ENCODE data around the gene PPA1. TPM values are rescaled to one million over a fixed set of nuclear protein-coding genes. Genes with fewer than 3 reads are reported as not detected.
"Not testable (repeated sequence)": the region's sequence is repeated elsewhere in the genome, so short reads cannot be mapped to it uniquely, and the experiment has no call there.

Gene PPA1
- total RNA-seq, 1 donor from 2014 or later = 374 TPM

- H3K27ac Mint-ChIP-seq = peak overlapping the region; percentile 55
- H3K27me3 Mint-ChIP-seq (ENCODE audit: insufficient read depth); DNase-seq (ENCODE audit: low spot score); intact Hi-C loops (cut with micrococcal nuclease); H3K9me3 Mint-ChIP-seq; H3K4me3 Mint-ChIP-seq: not testable (repeated sequence)
- H3K36me3 Mint-ChIP-seq (ENCODE audit: low read depth) = peaks cover 29% of the 10 kb centered on the region
- peaks cover 39% of the 10 kb centered on the region for H3K4me1 Mint-ChIP-seq (ENCODE audit: low read depth)
Observed at GRCh38 chr10:70222811-70223447, 10.3 kb downstream of the PPA1 start.

- H3K4me1 Mint-ChIP-seq (ENCODE audit: low read depth) = peaks cover 36% of the 10 kb centered on the region
- H3K27ac Mint-ChIP-seq = no peak overlapping the region
Observed at GRCh38 chr10:70222340-70222794, 10.9 kb downstream of the PPA1 start.

GRCh38 chr10:70221030-70221429 lies 12.2 kb downstream of the PPA1 start:
- Mint-ChIP-seq H3K9me3 (no peaks in the 10 kb centered on the region), H3K36me3 (ENCODE audit: low read depth) (peaks cover 27% of the 10 kb centered on the region), H3K27me3 (ENCODE audit: insufficient read depth) (no peaks in the 10 kb centered on the region), H3K4me3 (peak overlapping the region; percentile 28), H3K27ac (no peak overlapping the region), H3K4me1 (ENCODE audit: low read depth) (peaks cover 27% of the 10 kb centered on the region)
- DNase-seq (ENCODE audit: low spot score) = no peak
- intact Hi-C loops (cut with micrococcal nuclease) = loop anchor here (1.0 to 2.0 kb wide), 4 partner anchors 12 to 161 kb away; partner anchors contain the start of genes LRRC20 and PPA1

More at GRCh38 chr10:70222340-70222794, 10.9 kb downstream of the PPA1 start:
- Mint-ChIP-seq H3K36me3 (ENCODE audit: low read depth) (peaks cover 28% of the 10 kb centered on the region), H3K9me3 (no peaks in the 10 kb centered on the region), H3K4me3 (no peak overlapping the region), H3K27me3 (ENCODE audit: insufficient read depth) (no peaks in the 10 kb centered on the region)
- DNase-seq (ENCODE audit: low spot score) = no peak
- intact Hi-C loops (cut with micrococcal nuclease) = no loop called here

GRCh38 chr10:70212879-70213278 lies 20.4 kb downstream of the PPA1 start:
- Mint-ChIP-seq H3K9me3 (no peaks in the 10 kb centered on the region), H3K4me1 (ENCODE audit: low read depth) (peaks cover 9% of the 10 kb centered on the region), H3K4me3 (no peak overlapping the region), H3K27me3 (ENCODE audit: insufficient read depth) (no peaks in the 10 kb centered on the region), H3K36me3 (ENCODE audit: low read depth) (peaks cover 31% of the 10 kb centered on the region), H3K27ac (peak overlapping the region; percentile 34)
- no peak for DNase-seq (ENCODE audit: low spot score)
- intact Hi-C loops (cut with micrococcal nuclease) = no loop called here

- Mint-ChIP-seq H3K9me3 (no peaks in the 10 kb centered on the region), H3K27me3 (ENCODE audit: insufficient read depth) (no peaks in the 10 kb centered on the region), H3K4me1 (ENCODE audit: low read depth) (peaks cover 9% of the 10 kb centered on the region), H3K4me3 (no peak overlapping the region), H3K36me3 (ENCODE audit: low read depth) (peaks cover 33% of the 10 kb centered on the region), H3K27ac (peak overlapping the region; percentile 34)
- DNase-seq (ENCODE audit: low spot score) = no peak
- intact Hi-C loops (cut with micrococcal nuclease) = no loop called here
Observed at GRCh38 chr10:70212277-70212676, 21.0 kb downstream of the PPA1 start.

- H3K4me1 Mint-ChIP-seq (ENCODE audit: low read depth) = peaks cover 2% of the 10 kb centered on the region
- no peak overlapping the region for H3K4me3 Mint-ChIP-seq
- peaks cover 33% of the 10 kb centered on the region for H3K36me3 Mint-ChIP-seq (ENCODE audit: low read depth)
- no peak for DNase-seq (ENCODE audit: low spot score)
- intact Hi-C loops (cut with micrococcal nuclease) = no loop called here
- no peak overlapping the region for H3K27ac Mint-ChIP-seq
- no peaks in the 10 kb centered on the region for H3K9me3 Mint-ChIP-seq
- no peaks in the 10 kb centered on the region for H3K27me3 Mint-ChIP-seq (ENCODE audit: insufficient read depth)
Observed at GRCh38 chr10:70206762-70207161, 26.5 kb downstream of the PPA1 start.

GRCh38 chr10:70201105-70201504 lies 32.1 kb downstream of the PPA1 start:
- no peaks in the 10 kb centered on the region for H3K9me3 Mint-ChIP-seq
- intact Hi-C loops (cut with micrococcal nuclease) = loop anchor here (2.0 kb wide), 1 partner anchor 54 kb away; the partner anchor contains the start of gene TYSND1
- H3K27ac Mint-ChIP-seq = no peak overlapping the region
- no peak overlapping the region for H3K4me3 Mint-ChIP-seq
- DNase-seq (ENCODE audit: low spot score) = no peak
- peaks cover 45% of the 10 kb centered on the region for H3K36me3 Mint-ChIP-seq (ENCODE audit: low read depth)
- no peaks in the 10 kb centered on the region for H3K27me3 Mint-ChIP-seq (ENCODE audit: insufficient read depth)
- peaks cover 27% of the 10 kb centered on the region for H3K4me1 Mint-ChIP-seq (ENCODE audit: low read depth)

GRCh38 chr10:70198696-70199466 lies 34.3 kb downstream of the PPA1 start:
- H3K4me3 Mint-ChIP-seq = no peak overlapping the region
- no peaks in the 10 kb centered on the region for H3K9me3 Mint-ChIP-seq
- H3K27me3 Mint-ChIP-seq (ENCODE audit: insufficient read depth) = no peaks in the 10 kb centered on the region
- peaks cover 38% of the 10 kb centered on the region for H3K36me3 Mint-ChIP-seq (ENCODE audit: low read depth)
- H3K27ac Mint-ChIP-seq = no peak overlapping the region
- DNase-seq (ENCODE audit: low spot score) = no peak
- intact Hi-C loops (cut with micrococcal nuclease) = loop anchor here (5.0 kb wide), 1 partner anchor 37 kb away; no protein-coding TSS in a partner anchor
- H3K4me1 Mint-ChIP-seq (ENCODE audit: low read depth) = peaks cover 27% of the 10 kb centered on the region

- Mint-ChIP-seq H3K36me3 (ENCODE audit: low read depth) (peaks cover 33% of the 10 kb centered on the region), H3K27me3 (ENCODE audit: insufficient read depth) (no peaks in the 10 kb centered on the region), H3K9me3 (no peaks in the 10 kb centered on the region), H3K4me3 (no peak overlapping the region), H3K4me1 (ENCODE audit: low read depth) (peaks cover 27% of the 10 kb centered on the region), H3K27ac (peak overlapping the region; percentile 52)
- no peak for DNase-seq (ENCODE audit: low spot score)
- intact Hi-C loops (cut with micrococcal nuclease) = loop anchor here (5.0 kb wide), 1 partner anchor 35 kb away; no protein-coding TSS in a partner anchor
Observed at GRCh38 chr10:70197235-70197945, 35.8 kb downstream of the PPA1 start.

- intact Hi-C loops (cut with micrococcal nuclease) = no loop called here
- Mint-ChIP-seq H3K9me3 (no peaks in the 10 kb centered on the region), H3K36me3 (ENCODE audit: low read depth) (peaks cover 14% of the 10 kb centered on the region), H3K27me3 (ENCODE audit: insufficient read depth) (no peaks in the 10 kb centered on the region), H3K4me3 (no peak overlapping the region), H3K27ac (no peak overlapping the region), H3K4me1 (ENCODE audit: low read depth) (peaks cover 11% of the 10 kb centered on the region)
- no peak for DNase-seq (ENCODE audit: low spot score)
Observed at GRCh38 chr10:70193391-70193844, 39.8 kb downstream of the PPA1 start.

GRCh38 chr10:70192326-70192968 lies 40.8 kb downstream of the PPA1 start:
- intact Hi-C loops (cut with micrococcal nuclease) = no loop called here
- no peak overlapping the region for H3K4me3 Mint-ChIP-seq
- H3K36me3 Mint-ChIP-seq (ENCODE audit: low read depth) = peaks cover 6% of the 10 kb centered on the region
- peaks cover 5% of the 10 kb centered on the region for H3K4me1 Mint-ChIP-seq (ENCODE audit: low read depth)
- H3K27ac Mint-ChIP-seq = no peak overlapping the region
- no peaks in the 10 kb centered on the region for H3K27me3 Mint-ChIP-seq (ENCODE audit: insufficient read depth)
- H3K9me3 Mint-ChIP-seq = no peaks in the 10 kb centered on the region
- DNase-seq (ENCODE audit: low spot score) = no peak

- Mint-ChIP-seq H3K4me1 (ENCODE audit: low read depth) (peaks cover under 1% of the 10 kb centered on the region), H3K27ac (no peak overlapping the region), H3K36me3 (ENCODE audit: low read depth) (peaks cover 2% of the 10 kb centered on the region), H3K9me3 (no peaks in the 10 kb centered on the region), H3K27me3 (ENCODE audit: insufficient read depth) (no peaks in the 10 kb centered on the region), H3K4me3 (no peak overlapping the region)
- intact Hi-C loops (cut with micrococcal nuclease) = no loop called here
- DNase-seq (ENCODE audit: low spot score) = no peak
Observed at GRCh38 chr10:70191972-70192305, 41.3 kb downstream of the PPA1 start.
